Skeletal muscle tissue (tissue), 4 donors: Measurements from ENCODE around the gene DLG2. TPM values are rescaled to one million over a fixed set of nuclear protein-coding genes. Genes with fewer than 3 reads are reported as not detected.
"Not testable (repeated sequence)": the region's sequence is repeated elsewhere in the genome, so short reads cannot be mapped to it uniquely, and the experiment has no call there.

Source experiments
- H3K27ac ChIP-seq: one replicate; pipeline ENCODE4 v1.7.0; 2013; ENCODE audit warnings: mild to moderate bottlenecking, low read depth, low read length, inconsistent platforms
- H3K27me3 ChIP-seq, 3 donors: one replicate each; pipeline ENCODE4 v1.7.0; 2013; ENCODE audit warnings: low read length in 3 of 3; ENCODE audit not compliant: control insufficient read depth in 3 of 3, insufficient read depth in 3 of 3
- H3K36me3 ChIP-seq, 3 donors: one replicate each; pipeline ENCODE4 v1.7.0; 2013; ENCODE audit warnings: low read length in 3 of 3; ENCODE audit not compliant: control insufficient read depth in 3 of 3, insufficient read depth in 3 of 3
- H3K4me1 ChIP-seq, 3 donors: one replicate each; pipeline ENCODE4 v1.7.0; 2013; ENCODE audit warnings: low read length in 3 of 3, mild to moderate bottlenecking in 3 of 3; ENCODE audit not compliant: control insufficient read depth in 3 of 3, insufficient read depth in 3 of 3
- H3K4me3 ChIP-seq, 3 donors: one replicate each; pipeline ENCODE4 v1.7.0; 2013; ENCODE audit warnings: low read length in 3 of 3
- H3K9ac ChIP-seq, 3 donors: one replicate each; pipeline ENCODE4 v1.7.0; 2013; ENCODE audit warnings: low read length in 3 of 3, mild to moderate bottlenecking in 3 of 3, moderate library complexity in 2 of 3, low read depth in 1 of 3
- H3K9me3 ChIP-seq, 3 donors: one replicate each; pipeline ENCODE4 v1.7.0; 2013; ENCODE audit warnings: low read length in 3 of 3; ENCODE audit not compliant: control insufficient read depth in 3 of 3
- total RNA-seq: library from RNA; depleted of rRNA; stranded (reverse); fragments of >200 nt; gene quantifications from one replicate; pipeline ENCODE4 v1.2.3, GENCODE V29; 2014
- donor health status: Osteomylitis.

Gene DLG2
- total RNA-seq, 1 donor from 2014 or later = 18.3 TPM

GRCh38 chr11:83760932-83761331 lies 1866.2 kb downstream of the DLG2 start:
- Histone ChIP-seq H3K4me3 (no peak overlapping the region), H3K4me1 (no peaks in the 10 kb centered on the region), H3K27me3 (no peaks in the 10 kb centered on the region), H3K9ac (no peak overlapping the region), H3K27ac (no peak overlapping the region), H3K36me3 (no peaks in the 10 kb centered on the region), H3K9me3 (no peaks in the 10 kb centered on the region)

GRCh38 chr11:83759148-83759547 lies 1868.0 kb downstream of the DLG2 start:
- Histone ChIP-seq H3K27me3 (no peaks in the 10 kb centered on the region), H3K9ac (no peak overlapping the region), H3K4me1 (no peaks in the 10 kb centered on the region), H3K36me3 (no peaks in the 10 kb centered on the region), H3K4me3 (no peak overlapping the region), H3K9me3 (no peaks in the 10 kb centered on the region), H3K27ac (no peak overlapping the region)

GRCh38 chr11:83751041-83751440 lies 1876.1 kb downstream of the DLG2 start:
- no peaks in the 10 kb centered on the region for H3K27me3 ChIP-seq
- H3K9me3 ChIP-seq = no peaks in the 10 kb centered on the region
- no peak overlapping the region for H3K4me3 ChIP-seq
- H3K36me3 ChIP-seq = no peaks in the 10 kb centered on the region
- H3K9ac ChIP-seq = no peak overlapping the region
- H3K4me1 ChIP-seq = no peaks in the 10 kb centered on the region
- H3K27ac ChIP-seq = no peak overlapping the region

GRCh38 chr11:83746921-83747585 lies 1880.1 kb downstream of the DLG2 start:
- no peak overlapping the region for H3K27ac ChIP-seq
- no peaks in the 10 kb centered on the region for H3K4me1 ChIP-seq
- H3K9me3 ChIP-seq = no peaks in the 10 kb centered on the region
- no peak overlapping the region for H3K9ac ChIP-seq
- no peaks in the 10 kb centered on the region for H3K36me3 ChIP-seq
- no peaks in the 10 kb centered on the region for H3K27me3 ChIP-seq
- no peak overlapping the region for H3K4me3 ChIP-seq

- H3K9me3 ChIP-seq = no peaks in the 10 kb centered on the region
- no peak overlapping the region for H3K4me3 ChIP-seq
- no peaks in the 10 kb centered on the region for H3K27me3 ChIP-seq
- H3K27ac ChIP-seq = no peak overlapping the region
- no peak overlapping the region for H3K9ac ChIP-seq
- no peaks in the 10 kb centered on the region for H3K4me1 ChIP-seq
- no peaks in the 10 kb centered on the region for H3K36me3 ChIP-seq
Measured at GRCh38 chr11:83744620-83745192, 1882.4 kb downstream of the DLG2 start.

GRCh38 chr11:83736684-83737083 lies 1890.5 kb downstream of the DLG2 start:
- no peaks in the 10 kb centered on the region for H3K9me3 ChIP-seq
- no peak overlapping the region for H3K9ac ChIP-seq
- H3K27me3 ChIP-seq = no peaks in the 10 kb centered on the region
- no peaks in the 10 kb centered on the region for H3K4me1 ChIP-seq
- H3K4me3 ChIP-seq = no peak overlapping the region
- H3K27ac ChIP-seq = no peak overlapping the region
- H3K36me3 ChIP-seq = no peaks in the 10 kb centered on the region

GRCh38 chr11:83734120-83734519 lies 1893.0 kb downstream of the DLG2 start:
- Histone ChIP-seq H3K36me3 (no peaks in the 10 kb centered on the region), H3K27me3 (no peaks in the 10 kb centered on the region), H3K4me1 (no peaks in the 10 kb centered on the region), H3K9me3 (no peaks in the 10 kb centered on the region), H3K27ac (no peak overlapping the region), H3K4me3 (no peak overlapping the region), H3K9ac (no peak overlapping the region)

GRCh38 chr11:83731288-83731687 lies 1895.9 kb downstream of the DLG2 start:
- not testable (repeated sequence) for H3K4me3 ChIP-seq, H3K9me3 ChIP-seq, H3K9ac ChIP-seq, H3K4me1 ChIP-seq, H3K27me3 ChIP-seq, H3K36me3 ChIP-seq, H3K27ac ChIP-seq

- Histone ChIP-seq H3K9me3 (no peaks in the 10 kb centered on the region), H3K4me1 (peaks cover 0 to 8% (median 6%) of the 10 kb centered on the region in 3 donors), H3K27ac (no peak overlapping the region), H3K4me3 (no peak overlapping the region), H3K36me3 (no peaks in the 10 kb centered on the region), H3K27me3 (peaks cover 0 to 3% (median 0%) of the 10 kb centered on the region in 3 donors), H3K9ac (no peak overlapping the region)
Measured at GRCh38 chr11:83728281-83728680, 1898.9 kb downstream of the DLG2 start.

GRCh38 chr11:83727251-83727650 lies 1899.9 kb downstream of the DLG2 start:
- Histone ChIP-seq H3K27me3 (peaks cover 0 to 3% (median 0%) of the 10 kb centered on the region in 3 donors), H3K9me3 (no peaks in the 10 kb centered on the region), H3K27ac (no peak overlapping the region), H3K9ac (no peak overlapping the region), H3K36me3 (no peaks in the 10 kb centered on the region), H3K4me1 (peaks cover 0 to 8% (median 6%) of the 10 kb centered on the region in 3 donors), H3K4me3 (no peak overlapping the region)
